ENCODE results near the gene E2F8.

The E2F8 gene, protein sequence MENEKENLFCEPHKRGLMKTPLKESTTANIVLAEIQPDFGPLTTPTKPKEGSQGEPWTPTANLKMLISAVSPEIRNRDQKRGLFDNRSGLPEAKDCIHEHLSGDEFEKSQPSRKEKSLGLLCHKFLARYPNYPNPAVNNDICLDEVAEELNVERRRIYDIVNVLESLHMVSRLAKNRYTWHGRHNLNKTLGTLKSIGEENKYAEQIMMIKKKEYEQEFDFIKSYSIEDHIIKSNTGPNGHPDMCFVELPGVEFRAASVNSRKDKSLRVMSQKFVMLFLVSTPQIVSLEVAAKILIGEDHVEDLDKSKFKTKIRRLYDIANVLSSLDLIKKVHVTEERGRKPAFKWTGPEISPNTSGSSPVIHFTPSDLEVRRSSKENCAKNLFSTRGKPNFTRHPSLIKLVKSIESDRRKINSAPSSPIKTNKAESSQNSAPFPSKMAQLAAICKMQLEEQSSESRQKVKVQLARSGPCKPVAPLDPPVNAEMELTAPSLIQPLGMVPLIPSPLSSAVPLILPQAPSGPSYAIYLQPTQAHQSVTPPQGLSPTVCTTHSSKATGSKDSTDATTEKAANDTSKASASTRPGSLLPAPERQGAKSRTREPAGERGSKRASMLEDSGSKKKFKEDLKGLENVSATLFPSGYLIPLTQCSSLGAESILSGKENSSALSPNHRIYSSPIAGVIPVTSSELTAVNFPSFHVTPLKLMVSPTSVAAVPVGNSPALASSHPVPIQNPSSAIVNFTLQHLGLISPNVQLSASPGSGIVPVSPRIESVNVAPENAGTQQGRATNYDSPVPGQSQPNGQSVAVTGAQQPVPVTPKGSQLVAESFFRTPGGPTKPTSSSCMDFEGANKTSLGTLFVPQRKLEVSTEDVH

DNA sequence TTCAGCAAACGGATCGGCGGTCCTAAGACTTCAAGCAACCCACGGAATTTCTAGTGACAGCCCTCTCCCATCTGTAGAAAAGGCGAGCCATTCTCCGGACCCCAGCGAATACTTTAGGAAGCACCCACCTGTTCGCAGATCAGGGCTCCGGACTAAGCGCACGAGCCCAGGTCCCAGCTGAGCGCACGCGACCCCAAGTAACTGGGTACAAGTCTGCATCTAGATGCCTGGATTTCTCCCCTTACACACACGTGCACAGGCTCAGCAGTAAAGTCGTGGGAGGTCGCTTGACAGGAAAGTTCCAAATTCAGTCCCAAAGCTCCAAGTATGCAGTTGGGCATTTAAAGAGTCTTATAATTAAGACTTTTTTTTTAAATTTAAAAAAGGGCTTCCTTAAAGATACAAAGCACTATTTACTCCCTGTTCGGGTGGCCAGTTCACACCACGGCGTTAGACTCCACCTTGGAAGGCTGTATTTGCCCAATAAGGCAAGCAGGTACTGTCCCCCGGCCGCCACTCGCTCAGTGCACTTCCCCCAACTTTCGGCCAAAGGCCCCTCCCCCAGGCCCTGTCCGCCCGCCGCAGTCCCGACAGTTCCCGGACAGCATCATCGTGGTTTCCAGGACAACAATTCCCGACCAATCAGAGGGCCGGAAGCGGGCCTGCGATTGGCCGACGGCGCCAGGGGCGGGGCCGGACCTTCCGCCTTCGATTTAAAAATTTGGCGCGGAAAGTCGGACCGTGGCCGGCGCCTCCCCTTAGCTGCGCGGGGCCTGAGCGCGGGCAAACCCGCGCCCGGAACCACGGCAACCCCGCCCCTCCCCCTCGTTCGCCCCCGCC is at the start of gene E2F8:
Gene E2F8 (minus strand): TSS at position 526 of the 840 bp plus-strand sequence. CDS start 824 bp downstream, outside the sequence.
- DNase-seq (ENCODE audit: low read depth), result peak; percentile 89
- TF ChIP-seq, protein P1, sequence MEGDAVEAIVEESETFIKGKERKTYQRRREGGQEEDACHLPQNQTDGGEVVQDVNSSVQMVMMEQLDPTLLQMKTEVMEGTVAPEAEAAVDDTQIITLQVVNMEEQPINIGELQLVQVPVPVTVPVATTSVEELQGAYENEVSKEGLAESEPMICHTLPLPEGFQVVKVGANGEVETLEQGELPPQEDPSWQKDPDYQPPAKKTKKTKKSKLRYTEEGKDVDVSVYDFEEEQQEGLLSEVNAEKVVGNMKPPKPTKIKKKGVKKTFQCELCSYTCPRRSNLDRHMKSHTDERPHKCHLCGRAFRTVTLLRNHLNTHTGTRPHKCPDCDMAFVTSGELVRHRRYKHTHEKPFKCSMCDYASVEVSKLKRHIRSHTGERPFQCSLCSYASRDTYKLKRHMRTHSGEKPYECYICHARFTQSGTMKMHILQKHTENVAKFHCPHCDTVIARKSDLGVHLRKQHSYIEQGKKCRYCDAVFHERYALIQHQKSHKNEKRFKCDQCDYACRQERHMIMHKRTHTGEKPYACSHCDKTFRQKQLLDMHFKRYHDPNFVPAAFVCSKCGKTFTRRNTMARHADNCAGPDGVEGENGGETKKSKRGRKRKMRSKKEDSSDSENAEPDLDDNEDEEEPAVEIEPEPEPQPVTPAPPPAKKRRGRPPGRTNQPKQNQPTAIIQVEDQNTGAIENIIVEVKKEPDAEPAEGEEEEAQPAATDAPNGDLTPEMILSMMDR (IDR thresholded peaks at IDR 0.05; ENCODE audit: low read depth, low read length, missing control alignments), result no peak
- peak within 1 kb of the TSS; percentile 59 for H3K4me3 ChIP-seq (ENCODE audit: low read depth, low read length)

DNA sequence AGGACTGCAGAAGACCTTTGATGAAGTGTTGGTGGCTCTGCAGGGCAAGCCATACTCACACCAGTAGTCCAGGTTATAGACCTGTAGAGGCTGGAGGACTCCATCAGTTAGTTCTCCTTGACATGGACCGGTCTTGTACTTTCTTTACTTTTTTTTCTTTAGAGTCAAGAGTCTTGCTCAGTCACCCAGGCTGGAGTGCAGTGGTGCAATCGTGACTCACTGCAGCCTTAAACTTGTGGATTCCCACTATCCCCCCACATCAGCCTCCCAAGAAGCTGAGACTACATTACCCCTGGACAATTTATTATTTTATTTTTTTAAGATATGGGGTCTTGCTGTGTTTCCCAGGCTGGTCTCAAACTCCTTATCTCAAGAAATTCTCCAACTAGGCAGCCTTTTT is 49.6 kb upstream of the E2F8 start:
- TF ChIP-seq, protein P1 (IDR thresholded peaks at IDR 0.05; ENCODE audit: low read depth, low read length, missing control alignments), result no peak
- H3K4me3 ChIP-seq (ENCODE audit: low read depth, low read length), result no peak overlapping the region
- DNase-seq (ENCODE audit: low read depth), result no peak

DNA sequence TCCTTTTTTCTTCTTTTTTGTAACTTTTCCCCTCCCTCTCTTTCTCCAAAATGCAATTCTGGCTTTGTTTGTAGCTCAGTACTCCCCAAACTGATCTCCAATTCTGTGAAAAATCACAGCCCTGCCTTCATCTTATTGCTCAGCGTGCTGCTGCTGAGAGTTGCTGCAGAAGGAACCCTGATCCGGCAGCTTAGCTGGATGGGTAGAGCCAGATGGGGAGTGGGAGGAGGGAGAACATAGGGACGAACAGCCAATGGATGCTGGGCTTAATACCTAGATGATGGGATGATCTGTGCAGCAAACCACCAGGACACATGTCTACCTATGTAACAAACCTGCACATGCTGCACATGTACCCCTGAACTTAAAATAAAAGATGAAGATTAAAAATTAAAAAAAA is 47.5 kb upstream of the E2F8 start:
- TF ChIP-seq, protein P1 (IDR thresholded peaks at IDR 0.05; ENCODE audit: low read depth, low read length, missing control alignments), result no peak
- DNase-seq (ENCODE audit: low read depth), result no peak
- no peak overlapping the region for H3K4me3 ChIP-seq (ENCODE audit: low read depth, low read length)

DNA sequence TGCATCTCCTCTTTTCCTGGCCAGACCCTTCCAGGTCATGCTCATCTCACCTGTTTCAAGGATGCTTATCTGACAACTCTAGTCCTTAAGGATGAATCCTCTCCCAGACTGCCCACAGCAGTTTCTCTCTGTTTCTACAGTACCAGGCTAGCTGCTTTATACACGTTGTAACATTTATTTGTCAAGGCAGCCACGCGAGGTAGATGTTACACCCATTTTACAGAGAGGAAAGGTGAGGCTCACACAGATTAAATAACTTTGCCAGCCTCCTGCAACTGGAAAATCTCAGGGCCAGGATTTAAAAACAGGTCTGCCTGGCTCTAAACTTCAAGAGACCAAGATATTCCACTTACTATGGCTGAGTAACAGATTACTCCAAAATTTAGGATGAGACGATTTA is 45.7 kb upstream of the E2F8 start:
- TF ChIP-seq, protein P1 (IDR thresholded peaks at IDR 0.05; ENCODE audit: low read depth, low read length, missing control alignments), result no peak
- H3K4me3 ChIP-seq (ENCODE audit: low read depth, low read length), result no peak overlapping the region
- no peak for DNase-seq (ENCODE audit: low read depth)

DNA sequence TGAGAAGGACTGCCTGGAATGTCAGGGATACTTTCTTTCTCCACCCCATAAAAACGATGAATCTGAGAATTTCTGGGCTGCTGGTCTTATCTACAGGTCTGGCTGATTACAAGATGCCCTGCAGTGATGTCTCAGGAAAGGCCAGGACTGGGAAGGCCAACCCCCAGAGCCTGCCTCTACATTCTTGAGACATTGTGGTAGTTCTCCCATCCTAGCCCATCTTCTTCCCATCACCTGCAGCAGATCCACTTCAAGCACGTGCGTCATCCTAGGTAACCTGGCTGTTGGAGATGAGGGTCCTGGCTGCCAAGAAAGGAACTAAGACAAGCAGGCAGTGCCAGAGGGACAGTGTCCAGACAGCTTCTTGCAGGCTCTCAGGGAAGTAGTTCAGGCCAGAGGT is 44.1 kb upstream of the E2F8 start:
- no peak overlapping the region for H3K4me3 ChIP-seq (ENCODE audit: low read depth, low read length)
- no peak for DNase-seq (ENCODE audit: low read depth)
- TF ChIP-seq, protein P1 (IDR thresholded peaks at IDR 0.05; ENCODE audit: low read depth, low read length, missing control alignments), result no peak

DNA sequence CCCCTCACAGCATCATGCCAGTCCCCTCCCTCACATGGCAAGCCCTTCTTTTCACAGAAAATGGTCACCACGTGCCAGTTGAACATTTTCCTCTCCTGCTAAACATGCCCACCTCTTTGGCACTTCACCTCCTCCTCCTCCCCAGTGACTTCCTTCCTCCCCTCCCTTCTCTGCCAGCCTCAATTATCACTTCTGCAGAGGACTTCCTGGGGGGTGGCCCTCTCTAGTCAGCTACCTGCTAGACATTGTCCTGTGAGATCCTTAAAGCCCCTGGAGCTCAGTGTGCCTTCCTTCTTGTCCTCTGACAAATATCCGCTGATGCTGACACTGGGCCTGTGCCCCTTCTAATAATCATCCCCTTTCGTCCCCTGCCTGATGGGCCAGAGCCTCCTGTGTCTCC is 43.2 kb upstream of the E2F8 start:
- TF ChIP-seq, protein P1 (IDR thresholded peaks at IDR 0.05; ENCODE audit: low read depth, low read length, missing control alignments), result no peak
- no peak for DNase-seq (ENCODE audit: low read depth)
- no peak overlapping the region for H3K4me3 ChIP-seq (ENCODE audit: low read depth, low read length)

Data from GM12864 (cell line).